GM18508 (cell line): ENCODE measurements around the gene TFR2.

Source experiments
- ATAC-seq: cut with Tn5 transposase; IDR thresholded peaks from one replicate; pipeline ENCODE4 v1.9.1; 2021; ENCODE audit warnings: moderate number of reproducible peaks; ENCODE audit not compliant: insufficient read depth, unreplicated experiment

Gene TFR2

DNA sequence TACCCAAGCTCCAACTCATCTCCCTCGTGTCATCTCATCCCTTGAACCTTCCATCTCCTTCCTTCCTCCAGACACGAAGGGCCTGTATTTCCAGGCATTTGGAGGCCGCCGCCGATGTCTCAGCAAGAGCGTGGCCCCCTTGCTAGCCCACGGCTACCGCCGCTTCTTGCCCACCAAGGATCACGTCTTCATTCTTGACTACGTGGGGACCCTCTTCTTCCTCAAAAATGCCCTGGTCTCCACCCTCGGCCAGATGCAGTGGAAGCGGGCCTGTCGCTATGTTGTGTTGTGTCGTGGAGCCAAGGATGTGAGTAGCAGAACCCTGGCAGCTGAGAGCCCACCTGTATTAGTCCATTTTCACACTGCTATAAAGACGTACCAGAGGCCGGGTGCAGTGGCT, 49.8 kb downstream of the TFR2 start:
- ATAC-seq = no peak

DNA sequence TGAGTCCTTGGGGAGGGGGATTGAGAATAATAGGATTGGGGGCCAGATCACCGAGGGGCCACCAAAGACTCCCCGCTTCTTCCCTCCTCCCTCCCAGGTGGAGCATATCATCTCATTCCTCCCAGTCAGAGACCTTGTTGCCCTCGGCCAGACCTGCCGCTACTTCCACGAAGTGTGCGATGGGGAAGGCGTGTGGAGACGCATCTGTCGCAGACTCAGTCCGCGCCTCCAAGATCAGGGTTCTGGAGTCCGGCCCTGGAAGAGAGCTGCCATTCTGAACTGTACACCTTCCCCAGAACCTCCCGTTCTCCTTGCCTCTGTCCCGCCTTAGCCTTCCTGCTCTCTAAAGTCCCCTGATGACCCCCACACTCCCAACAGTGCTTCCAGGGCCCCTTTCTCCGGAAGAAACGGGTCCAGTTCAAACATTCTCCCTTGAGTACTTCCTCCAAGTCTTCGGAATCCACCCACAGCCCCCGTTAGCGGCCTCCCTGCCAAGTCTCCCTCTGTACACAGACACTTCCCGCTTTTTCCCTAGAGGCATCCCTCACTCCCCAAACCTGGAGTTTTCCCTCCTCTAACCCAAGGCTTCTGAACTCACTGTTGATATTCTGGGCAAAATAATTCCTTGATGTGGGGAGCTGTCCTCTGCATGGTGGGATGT, 51.1 kb downstream of the TFR2 start:
- no peak for ATAC-seq

DNA sequence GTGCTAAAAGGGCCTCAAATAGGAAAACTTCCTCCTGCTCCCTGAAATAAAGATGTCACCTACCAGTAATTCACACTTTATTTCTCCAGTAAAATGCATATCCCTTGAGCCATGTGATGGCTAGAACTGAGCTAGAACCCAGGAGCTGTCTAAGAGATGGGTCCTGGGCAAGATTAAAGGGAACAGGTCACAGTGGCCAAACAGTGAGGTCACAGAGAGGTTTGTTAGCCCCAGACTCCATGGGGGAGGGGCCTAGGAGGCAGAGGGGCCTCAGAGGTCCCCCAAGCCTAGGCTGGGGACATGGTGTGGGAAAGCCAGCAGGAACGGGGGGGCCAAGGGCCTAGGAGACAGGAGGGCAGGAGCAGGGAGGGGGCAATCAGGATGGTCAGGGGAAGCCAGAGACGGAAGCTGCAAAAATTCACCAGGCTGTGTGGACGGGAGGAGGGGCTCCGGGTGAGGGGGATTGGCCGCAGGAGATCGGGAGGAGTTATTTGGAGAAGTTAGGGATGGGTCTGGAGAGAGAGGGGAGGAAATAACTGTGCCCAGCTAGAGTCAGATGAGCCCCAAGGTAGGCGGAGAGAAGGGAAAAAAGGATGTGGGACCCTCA, 51.9 kb downstream of the TFR2 start:
- no peak for ATAC-seq

DNA sequence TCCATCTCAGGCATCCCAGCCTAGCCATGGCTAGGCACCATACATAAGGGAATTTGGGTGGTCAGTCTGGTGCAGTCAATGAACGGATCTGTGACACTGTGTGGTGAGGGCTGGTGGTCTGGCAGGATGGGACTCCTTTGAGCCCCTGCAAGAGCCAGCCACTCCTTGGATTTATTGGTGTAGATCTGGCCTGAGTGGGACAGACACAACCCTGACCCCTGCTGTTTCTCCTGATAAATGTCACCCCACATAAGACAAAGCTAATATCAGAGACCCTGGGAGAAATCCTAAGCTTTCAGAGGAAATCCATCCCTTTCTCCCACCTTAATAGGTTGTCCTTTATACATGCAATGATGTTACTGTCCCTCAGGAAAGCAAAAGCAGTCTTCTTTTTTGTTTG, 52.9 kb downstream of the TFR2 start:
- ATAC-seq = no peak

DNA sequence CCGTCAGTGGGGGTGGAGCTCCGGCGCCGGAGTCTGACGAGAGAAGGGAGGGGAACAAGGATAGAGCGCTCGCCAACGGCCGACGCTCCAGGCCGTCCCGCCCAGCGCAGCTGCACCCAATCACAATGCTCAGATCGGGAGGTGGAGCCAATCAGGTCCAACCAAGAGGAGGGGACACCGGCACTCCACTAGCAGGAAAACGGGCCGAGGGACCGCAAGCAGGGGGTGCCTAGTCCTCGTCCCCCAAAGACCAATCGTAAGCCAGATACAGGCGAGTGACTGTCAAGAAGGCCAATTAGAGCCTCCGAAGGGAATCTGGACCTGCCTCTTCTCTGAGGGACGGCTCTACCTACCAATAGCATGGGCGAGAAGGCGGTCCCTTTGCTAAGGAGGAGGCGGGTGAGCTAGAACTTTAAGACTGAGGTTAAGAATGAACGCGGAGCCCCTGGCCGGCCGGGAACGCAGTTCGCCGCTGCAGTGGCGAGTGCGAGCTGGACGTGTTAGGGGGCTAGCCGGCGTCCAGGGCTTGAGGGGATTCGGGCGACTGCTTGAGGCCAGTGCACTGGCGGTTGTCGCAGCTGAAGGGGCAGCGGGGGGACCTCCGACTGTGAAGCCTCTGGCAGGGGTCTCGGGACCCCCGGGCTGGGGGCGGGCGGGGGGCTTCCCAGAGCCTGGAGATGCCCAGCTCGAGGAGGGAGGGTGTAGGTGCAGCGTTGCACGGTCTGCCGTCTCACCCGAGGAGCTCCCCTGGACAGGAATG, 54.9 kb downstream of the TFR2 start, which contains the start of gene FBXO24:
FBXO24 (plus strand) TSS at position 63 of the 760 bp plus-strand sequence; CDS start at position 361, 298 bp downstream.
- ATAC-seq = peak; percentile 79

DNA sequence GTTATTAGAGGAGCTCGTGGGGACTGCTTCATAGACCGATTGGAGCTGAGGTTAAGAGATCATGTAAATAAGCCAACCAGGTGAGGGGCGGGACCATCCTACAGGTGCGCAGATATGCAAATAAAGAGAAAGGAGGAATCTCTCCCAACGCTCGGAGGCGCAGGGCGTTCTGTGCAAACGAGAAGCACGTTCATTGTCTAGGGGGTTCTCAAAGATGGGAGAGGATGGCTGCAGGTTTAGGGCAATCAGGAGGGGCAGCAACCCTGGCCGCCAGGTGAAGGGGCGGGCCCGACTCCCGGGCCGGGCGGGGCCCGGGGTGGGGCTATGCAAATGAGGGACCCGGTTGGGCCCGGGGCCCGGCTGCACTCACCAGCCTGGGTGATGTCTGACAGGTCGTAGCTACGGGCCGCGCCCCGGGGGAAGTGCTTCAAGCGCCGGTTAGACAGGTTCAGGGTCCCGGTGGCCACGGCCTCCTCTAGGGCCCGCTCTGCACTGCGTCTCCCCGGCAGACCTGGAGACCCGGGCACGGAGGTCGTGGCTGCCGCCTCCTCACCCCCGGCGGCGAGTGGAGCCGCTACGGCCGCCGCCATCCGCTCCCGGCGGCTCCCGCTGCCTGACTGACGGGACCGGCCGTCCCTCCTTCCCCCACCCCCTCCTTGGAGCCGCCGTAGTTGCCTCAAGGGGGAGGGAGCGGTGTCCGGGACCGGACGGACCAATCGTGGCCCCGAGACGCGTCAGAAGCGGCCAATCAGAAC, 55.7 kb downstream of the TFR2 start, which contains the start of gene LRCH4:
LRCH4 (minus strand) TSS at position 619 of the 755 bp plus-strand sequence; CDS start at position 590, 29 bp downstream.
- no peak for ATAC-seq

DNA sequence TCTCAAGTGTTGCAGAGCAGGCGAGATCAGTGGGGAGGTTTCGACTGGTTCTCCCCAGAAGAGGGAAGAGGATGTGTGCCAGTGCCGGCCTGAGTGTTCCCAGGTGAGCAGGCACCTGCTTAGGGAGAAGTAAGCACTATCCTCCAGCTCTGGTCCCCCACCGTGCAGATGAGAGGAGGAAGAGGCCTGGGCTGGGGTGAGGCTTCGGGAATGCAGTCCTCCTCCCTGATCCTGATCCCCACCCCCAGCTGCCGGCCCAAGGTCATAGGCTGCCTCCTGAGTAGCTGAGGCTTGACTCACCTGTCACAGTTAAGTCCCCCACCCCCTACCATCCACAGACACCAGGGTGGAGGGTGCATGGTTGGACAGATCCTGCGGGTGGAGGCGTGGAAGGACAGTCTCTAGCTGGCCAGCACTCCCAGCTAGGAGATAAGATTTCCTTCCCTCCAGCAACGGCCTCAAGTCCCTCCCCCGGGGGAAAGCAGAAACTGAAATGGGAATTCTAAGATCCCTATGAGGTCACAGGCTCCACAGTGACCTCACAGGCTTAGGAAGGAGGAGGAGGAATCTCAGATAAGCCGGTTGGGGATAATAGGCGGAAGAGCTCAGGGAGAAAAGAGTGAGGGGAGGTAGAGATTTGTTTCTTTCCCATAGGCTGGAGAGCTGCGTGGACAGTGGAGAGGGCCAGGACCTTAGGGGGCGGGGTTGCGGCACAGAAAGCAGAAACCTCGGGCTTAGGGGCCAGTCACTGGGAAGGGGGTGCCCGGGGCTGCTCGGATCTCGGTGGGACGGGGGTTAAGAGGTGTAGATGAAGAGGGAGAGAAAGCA, 56.5 kb downstream of the TFR2 start:
- ATAC-seq = no peak

DNA sequence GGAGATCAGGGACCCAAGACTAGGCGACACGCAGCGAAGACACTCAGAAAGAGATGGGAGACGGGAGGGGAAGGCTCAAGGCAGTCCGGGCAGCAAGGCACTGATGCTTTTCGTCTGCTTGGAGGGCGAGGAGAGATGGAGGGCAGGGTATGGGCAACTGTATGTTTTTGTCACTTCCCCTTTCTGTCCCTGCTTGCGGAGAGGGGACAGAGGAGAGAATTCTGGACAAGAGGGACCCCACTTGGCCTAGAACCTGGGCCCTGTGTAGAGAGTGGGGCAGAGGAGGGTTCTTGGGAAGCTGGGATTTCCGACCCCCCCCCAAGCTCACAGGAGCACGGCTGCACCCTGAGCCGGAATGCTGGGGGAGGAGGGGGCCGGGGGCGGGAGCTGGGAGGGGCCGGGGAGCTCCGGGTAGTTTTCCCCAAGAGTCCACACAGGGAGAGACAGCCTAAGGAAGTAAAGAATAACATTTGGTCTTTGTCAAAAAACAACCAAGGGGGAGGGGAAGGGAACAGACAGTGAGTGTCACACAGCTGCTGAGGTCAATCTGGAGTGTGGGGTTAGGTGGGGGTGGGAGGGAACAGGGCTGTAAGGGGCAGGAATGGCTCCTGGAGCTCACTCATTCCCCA, 57.2 kb downstream of the TFR2 start:
- no peak for ATAC-seq

DNA sequence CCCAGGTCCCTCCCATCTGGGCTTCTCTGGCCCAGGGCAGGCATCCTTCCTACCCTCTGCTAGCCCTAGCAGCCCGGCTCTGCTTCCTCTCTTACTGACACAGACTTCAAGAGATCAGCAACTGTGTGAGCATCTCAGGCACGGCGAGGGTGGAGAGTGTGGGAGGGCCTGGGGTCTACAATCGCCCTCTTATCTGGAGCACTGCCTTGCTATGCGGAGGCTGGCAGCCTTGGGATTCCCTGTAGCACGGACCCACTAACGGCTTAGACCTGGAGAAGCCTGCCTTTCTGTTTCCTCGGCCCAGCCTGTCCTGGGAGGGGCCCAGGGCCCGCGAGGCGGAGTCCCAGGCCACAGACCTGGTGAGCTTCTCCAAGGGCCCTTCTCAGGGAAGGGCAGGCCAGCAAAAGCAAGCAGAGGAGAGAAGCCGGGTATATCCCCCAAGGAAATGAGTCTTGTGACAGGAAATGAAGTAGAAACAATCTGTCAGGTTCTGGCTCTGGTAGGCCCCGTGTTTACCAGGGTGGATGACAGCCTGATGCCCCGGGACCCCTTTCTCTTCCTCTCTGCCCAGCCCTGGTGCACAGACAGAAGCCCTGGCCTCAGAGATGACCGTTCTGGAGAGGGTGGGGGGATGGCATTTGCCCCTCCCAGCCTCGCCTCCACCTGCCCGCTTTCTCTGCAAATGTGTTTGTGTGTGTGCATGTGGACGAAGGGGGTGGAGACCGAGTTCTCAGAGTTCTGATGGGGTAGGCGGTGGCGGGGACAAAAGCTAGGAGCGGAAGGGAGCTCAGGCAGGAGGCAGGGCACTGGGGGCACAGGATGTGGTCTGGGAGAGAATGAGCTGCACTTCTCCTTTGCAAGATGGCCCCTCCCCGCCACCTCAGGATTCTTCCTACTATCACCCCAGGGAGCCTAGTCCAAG, 58.0 kb downstream of the TFR2 start:
- ATAC-seq = no peak

DNA sequence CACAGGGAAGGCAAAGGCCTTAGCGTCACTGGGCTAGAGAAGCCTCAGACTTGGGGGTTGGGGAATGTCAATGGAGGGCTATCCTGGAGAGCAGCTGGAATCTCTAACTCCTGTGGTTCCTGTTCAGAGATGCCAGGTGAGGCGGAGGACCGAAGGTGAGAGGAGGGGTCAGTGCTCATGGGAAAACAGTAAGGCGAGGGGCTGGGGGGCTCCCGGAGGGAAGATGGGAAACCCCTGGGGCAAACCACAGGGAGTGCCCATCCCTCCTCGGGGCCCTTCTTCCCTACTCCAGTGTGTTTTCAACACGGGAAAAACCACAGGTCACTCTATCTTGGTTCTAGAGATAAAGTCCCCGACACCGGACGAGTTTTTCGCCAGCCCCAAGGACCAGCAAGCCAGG, 58.7 kb downstream of the TFR2 start:
- ATAC-seq = no peak

DNA sequence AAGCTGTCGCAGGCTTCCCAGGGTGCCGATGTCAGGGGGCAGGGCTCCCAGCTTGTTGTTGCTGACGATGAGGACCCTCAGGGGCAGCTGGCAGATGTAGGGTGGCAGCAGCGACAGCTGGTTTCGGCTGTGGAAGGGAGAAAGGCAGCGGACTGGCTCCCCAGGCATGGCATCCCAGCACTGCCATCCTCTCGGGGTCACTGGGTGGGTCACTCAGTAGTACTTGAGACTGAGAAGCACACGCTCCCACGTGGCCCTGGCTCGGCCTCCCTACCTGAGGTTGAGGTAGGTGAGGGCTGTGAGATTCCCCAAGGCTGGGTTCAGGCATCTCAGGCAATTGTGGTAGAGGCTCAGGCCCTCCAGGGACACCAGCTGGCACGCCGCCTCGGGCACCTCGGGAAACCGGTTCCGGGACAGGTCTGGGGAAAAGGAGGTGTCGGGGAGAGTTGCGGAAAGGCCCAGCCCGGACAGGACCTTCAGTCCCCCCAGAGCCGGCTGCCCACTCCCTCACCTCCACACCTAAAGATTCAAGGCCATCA, 59.2 kb downstream of the TFR2 start:
- ATAC-seq = no peak

DNA sequence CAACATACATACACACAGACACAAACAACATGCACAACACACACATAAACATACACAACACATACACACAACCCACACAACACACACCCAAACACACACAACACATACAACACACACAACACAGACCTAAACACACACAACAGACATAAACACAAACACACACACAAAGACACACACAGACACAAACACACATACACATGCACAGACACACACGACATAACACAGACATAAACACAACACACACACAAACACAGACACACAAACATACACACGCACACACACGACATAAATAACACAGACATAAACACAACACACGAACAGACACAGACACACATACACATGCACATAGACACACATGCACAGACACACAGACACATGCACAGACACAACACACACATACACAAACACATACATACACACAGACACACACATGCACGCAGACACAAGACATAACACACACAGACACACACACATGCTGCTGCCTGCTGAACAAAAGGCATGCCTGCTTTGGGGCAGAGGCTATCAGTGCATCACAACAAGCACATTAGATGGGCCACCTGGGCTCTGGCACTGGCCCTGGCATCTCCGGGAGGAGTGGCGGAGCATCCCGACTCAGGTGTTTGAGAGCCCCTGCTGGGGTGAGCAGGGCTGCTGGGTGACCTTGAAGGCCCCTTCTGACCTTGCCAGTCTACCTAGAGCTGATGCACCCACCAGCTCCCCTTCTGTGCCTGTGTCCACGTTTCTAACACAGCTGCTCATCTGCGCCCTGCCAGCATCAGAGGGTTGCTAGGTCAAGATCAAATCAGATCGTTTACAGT, 60.7 kb downstream of the TFR2 start:
- ATAC-seq = no peak

DNA sequence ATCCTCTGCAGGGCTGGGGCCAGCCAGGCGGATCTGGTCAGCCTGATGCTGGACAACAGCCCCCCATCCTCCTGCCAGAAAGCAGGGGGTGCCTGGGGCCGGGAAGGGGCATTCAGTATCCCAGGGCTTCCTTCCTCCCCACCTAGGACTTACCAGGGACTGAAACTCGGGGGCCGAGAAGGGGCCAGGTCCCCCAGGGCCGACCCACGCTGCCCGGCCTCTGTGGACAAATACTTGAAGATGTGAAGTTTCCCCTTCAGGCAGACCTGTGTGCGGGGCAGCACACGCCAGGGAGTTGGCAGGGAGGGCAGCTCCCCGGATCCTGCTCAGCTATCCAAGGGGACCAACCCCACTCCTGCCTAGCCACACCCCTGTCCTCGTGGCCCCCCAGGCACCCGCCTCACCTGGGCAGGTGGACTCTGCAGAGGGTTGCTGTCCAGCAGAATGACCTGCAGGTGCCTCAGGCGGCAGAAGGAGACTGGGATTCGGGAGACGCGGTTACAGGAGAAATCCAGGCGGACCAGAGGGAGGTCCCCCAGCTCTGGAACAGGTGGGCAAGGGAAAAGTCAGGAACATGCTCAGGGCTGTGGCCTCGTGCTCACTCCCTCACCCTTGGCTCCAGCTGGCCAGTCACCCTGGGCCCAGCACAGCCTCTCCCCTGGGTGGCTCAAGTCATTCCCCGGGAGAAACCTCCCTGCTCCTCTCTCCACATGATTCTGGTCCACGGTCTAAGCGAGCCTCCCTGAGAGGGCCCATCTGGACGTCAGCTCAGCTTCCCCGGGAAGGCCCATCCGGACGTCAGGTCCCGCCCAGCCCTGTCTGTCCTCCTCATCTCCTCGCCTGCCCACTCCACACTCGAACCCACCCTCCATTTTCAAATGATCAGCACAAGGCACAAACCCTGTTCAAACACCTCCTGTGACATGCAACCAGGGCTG, 62.8 kb downstream of the TFR2 start:
- no peak for ATAC-seq

DNA sequence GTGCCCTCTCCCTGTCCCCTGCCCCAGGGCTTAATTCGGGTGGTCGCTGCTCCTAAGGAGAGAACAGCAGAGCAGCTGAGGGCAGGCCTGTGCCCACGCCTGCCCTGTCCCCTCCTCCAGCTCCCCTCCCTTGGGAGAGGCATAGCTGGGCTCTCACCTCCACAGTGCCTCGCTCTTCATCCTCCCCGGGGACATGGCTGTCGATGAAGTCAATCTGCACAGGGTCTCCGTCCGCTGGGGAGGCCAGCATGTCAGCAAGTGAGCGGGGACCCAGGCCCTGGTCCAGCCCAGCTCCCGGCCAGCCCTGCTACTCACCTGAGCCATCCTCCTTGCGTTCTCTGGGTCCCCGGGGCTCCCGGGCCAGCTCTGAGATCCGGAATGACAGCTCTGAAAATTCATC, 63.8 kb downstream of the TFR2 start:
- no peak for ATAC-seq

DNA sequence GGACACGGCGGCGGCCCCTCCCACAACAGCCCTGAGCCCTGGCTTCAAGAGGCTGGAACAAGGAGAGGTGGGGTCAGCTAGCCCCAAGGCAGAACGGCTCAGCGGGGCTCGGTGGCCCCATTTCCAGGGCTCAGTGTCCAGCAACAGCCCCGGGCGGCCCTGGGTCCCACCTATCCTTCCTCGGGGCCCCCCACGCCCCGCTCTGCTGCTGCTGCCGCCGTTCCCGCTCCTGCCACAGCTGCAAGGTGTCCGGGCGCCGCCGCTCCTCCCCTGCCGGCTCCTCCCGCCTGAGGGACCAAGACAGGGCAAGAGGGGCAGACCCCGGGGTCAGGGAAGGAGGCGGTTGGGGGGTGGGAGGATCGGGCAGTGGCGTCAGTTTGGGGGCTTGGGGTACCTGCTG, 64.2 kb downstream of the TFR2 start:
- no peak for ATAC-seq

DNA sequence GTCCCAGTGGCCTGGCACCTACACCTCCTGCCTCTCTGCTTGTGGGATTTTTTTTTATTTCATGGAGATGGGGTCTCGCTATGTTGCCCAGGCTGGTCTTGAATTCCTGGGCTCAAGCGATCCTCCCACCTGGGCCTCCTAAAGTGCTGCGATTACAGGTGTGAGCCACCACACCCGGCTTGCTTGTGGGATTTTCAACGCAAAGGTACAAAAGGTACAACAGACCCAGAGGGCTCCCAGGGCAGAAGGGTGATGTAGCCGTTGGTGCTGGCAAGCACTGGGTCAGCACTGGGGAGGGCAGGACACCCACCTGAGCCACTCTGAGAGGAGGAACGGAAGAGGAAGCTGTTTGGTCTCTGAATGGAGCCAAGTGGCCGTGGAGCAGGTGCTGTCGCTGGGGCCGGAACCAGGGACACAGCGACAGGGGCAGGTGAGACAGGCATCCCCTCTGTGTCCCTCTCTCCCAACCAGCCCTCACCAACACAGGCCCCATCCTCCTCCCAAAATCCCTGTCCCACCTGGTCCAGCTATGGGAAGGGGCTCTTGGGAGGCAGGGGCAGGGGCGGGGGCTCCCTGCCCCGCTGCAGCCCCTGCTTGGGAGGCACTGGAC, 64.9 kb downstream of the TFR2 start:
- ATAC-seq = no peak
